ENCODE results near the gene XXYLT1. TPM values are rescaled to one million over a fixed set of nuclear protein-coding genes. Genes with fewer than 3 reads are reported as not detected.

Gene XXYLT1
- polyA plus RNA-seq, 1 donor (not counting 4 experiments of a cell fraction or from before 2014, with no cell fraction given), result 11.1 TPM

DNA sequence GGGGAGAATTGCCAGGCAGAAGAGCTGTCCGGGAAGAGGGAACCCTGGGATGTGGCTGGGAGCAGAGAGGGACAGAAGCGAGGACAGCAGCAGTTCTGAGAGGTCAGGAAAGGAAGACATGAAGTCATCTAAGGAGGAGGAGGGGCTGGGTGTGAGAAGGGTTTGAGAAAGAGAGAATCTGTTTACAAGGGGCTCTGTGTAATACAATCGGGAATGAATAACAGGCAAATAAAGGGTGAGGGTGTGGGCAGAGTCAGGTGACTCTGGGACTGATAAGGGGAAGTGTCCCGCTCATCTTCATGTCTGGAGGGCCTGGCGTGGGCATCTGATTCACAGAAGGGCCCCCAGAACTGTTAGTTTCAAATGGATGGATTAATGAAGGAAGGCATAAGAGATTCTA, 191.3 kb downstream of the XXYLT1 start:
- H3K36me3 ChIP-seq (ENCODE audit: control insufficient read depth in 2 of 2, extremely low read depth in 1 of 2, insufficient read depth in 2 of 2, low read length in 2 of 2), result peaks cover 0 to 2% of the 10 kb centered on the region in 2 experiments
- FAIRE-seq (no peak), DNase-seq (ENCODE audit: low read depth, low spot score) (no peak)
- H3K4me3 ChIP-seq (ENCODE audit: control insufficient read depth in 2 of 3, extremely low read depth in 1 of 3, insufficient read depth in 2 of 3, low read depth in 1 of 3, low read length in 3 of 3), result no peak overlapping the region
- H3K4me2 ChIP-seq (ENCODE audit: control insufficient read depth, extremely low read depth, insufficient read depth, low read depth, low read length), result no peak overlapping the region
- dilution Hi-C loops (cut with MboI; ENCODE audit: extremely low pct_ligation_motif_present, low sequenced_read_pairs), result no loop called here
- H3K9ac ChIP-seq (ENCODE audit: control insufficient read depth, extremely low read depth, insufficient read depth, low read length), result no peak overlapping the region
- no peak overlapping the region for H2AFZ ChIP-seq (ENCODE audit: control insufficient read depth, low read length)
- no peaks in the 10 kb centered on the region for H3K4me1 ChIP-seq (ENCODE audit: control insufficient read depth, extremely low read depth, insufficient read depth, low read length)
- H3K9me3 ChIP-seq (ENCODE audit: control insufficient read depth, low read depth, low read length), result no peaks in the 10 kb centered on the region
- no peak for TF ChIP-seq EZH2 (IDR thresholded peaks at IDR 0.05; ENCODE audit: low read length)
- TF ChIP-seq, protein P1, sequence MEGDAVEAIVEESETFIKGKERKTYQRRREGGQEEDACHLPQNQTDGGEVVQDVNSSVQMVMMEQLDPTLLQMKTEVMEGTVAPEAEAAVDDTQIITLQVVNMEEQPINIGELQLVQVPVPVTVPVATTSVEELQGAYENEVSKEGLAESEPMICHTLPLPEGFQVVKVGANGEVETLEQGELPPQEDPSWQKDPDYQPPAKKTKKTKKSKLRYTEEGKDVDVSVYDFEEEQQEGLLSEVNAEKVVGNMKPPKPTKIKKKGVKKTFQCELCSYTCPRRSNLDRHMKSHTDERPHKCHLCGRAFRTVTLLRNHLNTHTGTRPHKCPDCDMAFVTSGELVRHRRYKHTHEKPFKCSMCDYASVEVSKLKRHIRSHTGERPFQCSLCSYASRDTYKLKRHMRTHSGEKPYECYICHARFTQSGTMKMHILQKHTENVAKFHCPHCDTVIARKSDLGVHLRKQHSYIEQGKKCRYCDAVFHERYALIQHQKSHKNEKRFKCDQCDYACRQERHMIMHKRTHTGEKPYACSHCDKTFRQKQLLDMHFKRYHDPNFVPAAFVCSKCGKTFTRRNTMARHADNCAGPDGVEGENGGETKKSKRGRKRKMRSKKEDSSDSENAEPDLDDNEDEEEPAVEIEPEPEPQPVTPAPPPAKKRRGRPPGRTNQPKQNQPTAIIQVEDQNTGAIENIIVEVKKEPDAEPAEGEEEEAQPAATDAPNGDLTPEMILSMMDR (optimal IDR thresholded peaks at IDR 0.05 in 1 of 3, IDR thresholded peaks at IDR 0.05 in 1 of 3, conservative IDR thresholded peaks at IDR 0.05 in 1 of 3; ENCODE audit: extremely low read depth in 1 of 3, insufficient read depth in 2 of 3, low read length in 3 of 3), result no peak
- no peaks in the 10 kb centered on the region for H4K20me1 ChIP-seq (ENCODE audit: control insufficient read depth, extremely low read depth, insufficient read depth, low read length)
- no peaks in the 10 kb centered on the region for H3K79me2 ChIP-seq (ENCODE audit: control insufficient read depth, insufficient read depth, low read length)
- H3K27ac ChIP-seq (ENCODE audit: control insufficient read depth, insufficient read depth, low read length), result no peak overlapping the region
- no peaks in the 10 kb centered on the region for H3K27me3 ChIP-seq (ENCODE audit: control insufficient read depth, extremely low read depth, insufficient read depth, low read length)
- H3K9me1 ChIP-seq (ENCODE audit: control insufficient read depth, extremely low read depth, insufficient read depth, low read length), result no peaks in the 10 kb centered on the region

DNA sequence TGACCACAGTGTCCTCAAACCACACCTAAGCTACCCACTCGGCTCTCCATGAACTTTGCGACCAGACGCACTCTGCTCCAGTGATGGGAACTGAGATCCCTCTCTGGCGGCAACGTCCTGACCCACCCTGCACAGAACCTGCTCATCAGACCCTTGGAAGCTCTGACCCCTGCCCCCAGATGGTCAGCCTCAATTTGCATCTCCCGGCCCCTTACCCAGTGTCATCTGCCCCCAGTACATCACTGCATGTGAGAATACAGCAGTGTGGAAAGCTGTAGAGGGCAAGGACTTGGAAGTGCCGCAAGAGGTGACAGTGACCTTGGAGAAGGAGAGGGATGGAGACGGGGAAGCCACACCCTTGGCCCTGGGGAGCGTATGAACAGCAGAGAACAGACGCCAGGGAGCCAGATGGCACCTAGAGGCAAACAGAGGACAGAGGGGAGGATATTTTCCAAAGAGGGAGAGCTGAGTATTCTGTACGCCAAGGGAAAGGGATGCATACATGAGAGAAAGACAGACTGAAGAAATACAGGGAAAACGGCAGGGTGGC, 192.0 kb downstream of the XXYLT1 start:
- Histone ChIP-seq H3K4me3 (ENCODE audit: control insufficient read depth in 2 of 3, extremely low read depth in 1 of 3, insufficient read depth in 2 of 3, low read depth in 1 of 3, low read length in 3 of 3) (no peak overlapping the region), H3K9ac (ENCODE audit: control insufficient read depth, extremely low read depth, insufficient read depth, low read length) (no peak overlapping the region), H4K20me1 (ENCODE audit: control insufficient read depth, extremely low read depth, insufficient read depth, low read length) (no peaks in the 10 kb centered on the region), H3K4me2 (ENCODE audit: control insufficient read depth, extremely low read depth, insufficient read depth, low read depth, low read length) (no peak overlapping the region), H3K4me1 (ENCODE audit: control insufficient read depth, extremely low read depth, insufficient read depth, low read length) (no peaks in the 10 kb centered on the region), H3K79me2 (ENCODE audit: control insufficient read depth, insufficient read depth, low read length) (no peaks in the 10 kb centered on the region), H3K9me3 (ENCODE audit: control insufficient read depth, low read depth, low read length) (no peaks in the 10 kb centered on the region), H2AFZ (ENCODE audit: control insufficient read depth, low read length) (no peak overlapping the region), H3K27ac (ENCODE audit: control insufficient read depth, insufficient read depth, low read length) (no peak overlapping the region), H3K9me1 (ENCODE audit: control insufficient read depth, extremely low read depth, insufficient read depth, low read length) (no peaks in the 10 kb centered on the region), H3K36me3 (ENCODE audit: control insufficient read depth in 2 of 2, extremely low read depth in 1 of 2, insufficient read depth in 2 of 2, low read length in 2 of 2) (peaks cover 0 to 2% of the 10 kb centered on the region in 2 experiments), H3K27me3 (ENCODE audit: control insufficient read depth, extremely low read depth, insufficient read depth, low read length) (no peaks in the 10 kb centered on the region)
- DNase-seq (ENCODE audit: low read depth, low spot score) (no peak), FAIRE-seq (no peak)
- dilution Hi-C loops (cut with MboI; ENCODE audit: extremely low pct_ligation_motif_present, low sequenced_read_pairs), result no loop called here
- TF ChIP-seq, protein P1 (optimal IDR thresholded peaks at IDR 0.05 in 1 of 3, IDR thresholded peaks at IDR 0.05 in 1 of 3, conservative IDR thresholded peaks at IDR 0.05 in 1 of 3; ENCODE audit: extremely low read depth in 1 of 3, insufficient read depth in 2 of 3, low read length in 3 of 3), result no peak
- no peak for TF ChIP-seq EZH2 (IDR thresholded peaks at IDR 0.05; ENCODE audit: low read length)
